ENCODE data around the gene GEN1.
A peak's percentile ranks its signal among the peaks of the same experiment; 100 is the strongest.

GEN1 gene, protein sequence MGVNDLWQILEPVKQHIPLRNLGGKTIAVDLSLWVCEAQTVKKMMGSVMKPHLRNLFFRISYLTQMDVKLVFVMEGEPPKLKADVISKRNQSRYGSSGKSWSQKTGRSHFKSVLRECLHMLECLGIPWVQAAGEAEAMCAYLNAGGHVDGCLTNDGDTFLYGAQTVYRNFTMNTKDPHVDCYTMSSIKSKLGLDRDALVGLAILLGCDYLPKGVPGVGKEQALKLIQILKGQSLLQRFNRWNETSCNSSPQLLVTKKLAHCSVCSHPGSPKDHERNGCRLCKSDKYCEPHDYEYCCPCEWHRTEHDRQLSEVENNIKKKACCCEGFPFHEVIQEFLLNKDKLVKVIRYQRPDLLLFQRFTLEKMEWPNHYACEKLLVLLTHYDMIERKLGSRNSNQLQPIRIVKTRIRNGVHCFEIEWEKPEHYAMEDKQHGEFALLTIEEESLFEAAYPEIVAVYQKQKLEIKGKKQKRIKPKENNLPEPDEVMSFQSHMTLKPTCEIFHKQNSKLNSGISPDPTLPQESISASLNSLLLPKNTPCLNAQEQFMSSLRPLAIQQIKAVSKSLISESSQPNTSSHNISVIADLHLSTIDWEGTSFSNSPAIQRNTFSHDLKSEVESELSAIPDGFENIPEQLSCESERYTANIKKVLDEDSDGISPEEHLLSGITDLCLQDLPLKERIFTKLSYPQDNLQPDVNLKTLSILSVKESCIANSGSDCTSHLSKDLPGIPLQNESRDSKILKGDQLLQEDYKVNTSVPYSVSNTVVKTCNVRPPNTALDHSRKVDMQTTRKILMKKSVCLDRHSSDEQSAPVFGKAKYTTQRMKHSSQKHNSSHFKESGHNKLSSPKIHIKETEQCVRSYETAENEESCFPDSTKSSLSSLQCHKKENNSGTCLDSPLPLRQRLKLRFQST
- total RNA-seq: 16.0 to 25.7 reads per million in 2 experiments

DNA sequence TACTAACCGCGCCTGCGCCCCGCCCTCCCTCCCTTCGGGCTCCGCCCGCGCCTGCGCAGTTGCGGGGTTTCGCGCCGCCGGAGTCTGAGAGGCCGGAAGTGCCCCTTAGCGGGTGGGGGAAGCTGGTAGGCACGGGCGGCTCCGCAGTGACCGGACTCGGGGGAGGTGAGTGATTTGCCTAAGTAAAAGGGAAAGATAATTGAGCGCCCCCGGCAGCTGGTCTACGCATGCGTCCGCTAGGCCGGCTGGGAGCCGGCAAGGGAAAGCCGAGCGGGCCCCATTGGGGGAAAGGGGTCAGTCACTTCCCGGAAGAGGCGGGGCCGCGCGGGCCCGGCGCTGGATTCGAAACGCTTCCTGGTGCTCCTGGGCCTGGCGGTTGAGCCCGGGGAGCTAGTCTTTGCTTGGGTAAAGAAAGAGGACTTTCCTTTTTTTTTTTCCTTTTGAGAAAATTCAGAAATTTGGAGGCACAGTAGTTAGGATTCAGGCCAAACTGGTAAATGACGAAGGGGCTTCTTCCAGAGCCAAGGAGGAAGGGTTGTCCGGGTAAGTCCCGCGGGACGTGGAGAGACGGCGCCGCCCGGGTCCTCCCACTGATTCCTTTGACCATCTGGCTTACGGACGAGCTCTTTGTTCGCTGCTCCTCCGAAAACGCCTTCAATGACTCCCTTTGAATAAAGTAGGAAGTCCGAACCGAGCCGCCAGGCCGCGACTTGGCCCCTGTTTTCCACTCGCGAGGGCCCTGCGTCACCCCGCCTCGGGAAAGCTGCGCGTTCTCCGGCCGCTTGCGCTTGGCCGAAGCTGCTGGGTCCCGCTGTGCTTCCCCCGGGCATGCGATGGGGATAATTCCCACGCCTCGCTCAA lies at the start of gene GEN1, which contains the start of gene SMC6:
Gene GEN1, plus strand, starts transcription at position 336 of the 861 bp plus-strand sequence. CDS start 5,806 bp downstream, outside the sequence.
Gene SMC6, minus strand, starts transcription at position 8 of the 861 bp plus-strand sequence. CDS start 7,864 bp downstream, outside the sequence.
- peak; percentile 82 for DNase-seq (ENCODE audit: low read depth)

DNA sequence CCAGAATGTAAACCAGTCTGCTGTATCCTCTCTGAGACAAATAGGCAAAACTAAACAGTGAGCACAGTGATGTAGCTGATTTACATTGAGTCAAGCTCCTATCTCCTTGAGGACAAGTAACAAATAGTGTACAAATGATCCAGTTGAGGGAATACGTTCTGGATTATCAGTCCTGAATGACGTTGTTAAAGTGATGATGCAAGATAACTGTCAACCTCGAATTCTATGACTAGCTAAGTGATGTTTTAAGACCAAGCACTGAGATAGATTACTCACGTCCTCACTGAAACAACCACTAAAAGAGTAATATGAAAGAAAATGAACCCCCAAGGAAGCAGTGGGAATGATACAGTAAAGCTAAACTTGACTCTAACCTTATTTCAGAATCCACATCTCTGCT lies 47.1 kb upstream of the GEN1 start:
- no peak for DNase-seq (ENCODE audit: low read depth)

DNA sequence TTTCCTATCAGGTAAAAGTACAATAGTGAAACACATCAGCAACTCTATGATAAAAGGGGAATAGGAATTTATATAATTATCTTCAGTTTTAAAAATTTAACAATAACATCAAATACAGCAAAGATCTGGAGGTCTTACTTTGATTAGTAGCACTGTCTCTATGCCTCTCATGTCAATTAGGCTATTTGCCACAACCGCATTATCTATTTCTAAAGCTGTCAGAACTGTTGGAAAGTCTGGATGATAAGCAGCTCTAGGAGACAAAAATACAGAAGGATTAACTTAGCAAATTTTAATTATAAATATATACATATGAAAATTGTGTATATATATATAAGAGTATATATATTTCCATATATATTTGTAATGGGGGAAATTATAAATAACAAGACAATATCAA lies 45.4 kb upstream of the GEN1 start:
- no peak for DNase-seq (ENCODE audit: low read depth)

DNA sequence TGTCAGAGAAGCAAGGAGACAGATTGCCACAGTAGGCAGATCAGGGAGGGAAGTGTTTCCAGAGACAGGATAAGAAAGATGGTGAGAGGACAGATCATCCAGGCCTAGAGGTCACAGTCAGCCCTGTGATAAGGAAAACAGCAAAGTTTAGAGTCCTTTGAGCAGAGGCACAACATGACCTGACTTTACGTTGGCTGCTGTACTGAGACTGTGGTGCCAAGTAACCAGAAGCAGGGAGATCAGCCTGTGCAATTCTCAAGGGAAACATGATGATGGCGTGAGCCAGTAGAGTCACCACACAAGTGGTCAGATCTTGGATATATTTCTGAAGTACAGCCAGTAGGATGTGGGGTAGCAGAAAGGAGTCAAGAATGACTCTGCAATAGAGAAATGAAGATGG lies 44.0 kb upstream of the GEN1 start:
- no peak for DNase-seq (ENCODE audit: low read depth)

DNA sequence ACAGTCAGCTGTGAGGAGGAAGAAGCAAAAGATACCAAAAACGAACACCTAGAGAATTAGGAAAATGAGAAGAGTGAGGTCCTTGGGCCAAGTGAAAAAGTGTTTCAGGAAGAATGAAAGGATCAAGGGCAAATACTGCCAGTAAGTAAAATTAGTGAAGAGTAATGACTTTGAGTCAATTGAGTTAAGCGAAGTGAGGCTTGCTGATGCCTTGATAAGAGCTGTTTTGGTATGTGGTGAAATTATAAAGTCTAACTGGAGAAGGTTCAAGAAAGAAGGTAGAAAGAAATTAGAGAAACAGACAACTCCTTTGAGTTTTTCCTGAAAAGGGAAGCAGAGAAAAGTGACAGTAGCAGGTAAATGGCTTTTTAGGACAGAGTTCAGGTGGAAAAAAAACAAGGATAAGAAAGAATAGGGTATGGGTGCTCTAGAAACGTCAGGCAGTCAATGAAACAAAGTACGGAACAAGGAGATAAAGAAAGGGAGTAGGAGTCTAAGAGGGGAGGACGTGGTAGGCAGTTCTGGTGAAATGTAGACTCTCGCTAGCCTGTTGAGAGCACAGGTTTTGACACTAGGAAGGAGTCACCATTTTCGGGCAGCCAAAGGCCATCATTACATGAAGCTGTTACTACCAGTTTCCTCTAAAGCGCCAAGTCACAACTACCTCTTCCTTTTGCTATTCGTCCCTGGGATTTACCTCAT lies 43.2 kb upstream of the GEN1 start:
- DNase-seq (ENCODE audit: low read depth): no peak

DNA sequence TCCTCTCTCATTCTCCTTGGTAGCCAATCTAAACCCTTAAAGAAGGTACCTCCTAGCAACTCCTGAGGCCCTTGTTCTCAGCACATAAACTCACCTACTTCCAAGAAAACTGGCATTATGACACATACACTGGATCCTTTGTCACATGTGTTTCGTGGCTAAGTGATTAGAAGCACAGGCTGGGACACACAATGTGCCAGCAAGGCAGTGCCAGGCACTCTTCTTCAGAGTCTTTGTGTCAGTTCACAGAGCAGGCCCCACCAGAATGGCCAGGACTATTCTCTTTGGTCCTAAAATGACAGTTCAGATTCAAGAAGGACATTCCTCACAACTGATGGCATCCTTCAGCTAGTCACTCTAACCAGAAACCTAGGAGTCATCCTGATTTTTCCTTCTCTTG lies 40.6 kb upstream of the GEN1 start:
- no peak for DNase-seq (ENCODE audit: low read depth)

DNA sequence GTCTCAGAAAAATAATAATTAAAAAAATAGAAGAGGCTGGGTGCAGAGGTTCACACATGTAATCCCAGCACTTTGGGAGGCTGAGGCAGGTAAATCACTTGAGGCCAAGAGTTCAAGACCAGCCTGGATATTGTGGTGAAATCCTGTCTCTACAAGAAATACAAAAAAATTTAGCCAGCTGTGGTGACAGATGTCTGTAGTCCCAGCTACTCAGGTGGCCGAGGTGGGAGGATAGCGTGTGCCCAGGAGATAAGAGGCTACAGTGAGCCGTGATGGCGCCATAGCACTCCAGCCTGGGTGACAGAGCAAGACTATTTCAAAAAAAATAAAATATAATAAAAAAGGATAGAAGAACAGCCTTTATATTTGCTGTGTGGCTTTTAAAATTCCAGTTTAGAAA lies 36.3 kb upstream of the GEN1 start:
- no peak for DNase-seq (ENCODE audit: low read depth)

DNA sequence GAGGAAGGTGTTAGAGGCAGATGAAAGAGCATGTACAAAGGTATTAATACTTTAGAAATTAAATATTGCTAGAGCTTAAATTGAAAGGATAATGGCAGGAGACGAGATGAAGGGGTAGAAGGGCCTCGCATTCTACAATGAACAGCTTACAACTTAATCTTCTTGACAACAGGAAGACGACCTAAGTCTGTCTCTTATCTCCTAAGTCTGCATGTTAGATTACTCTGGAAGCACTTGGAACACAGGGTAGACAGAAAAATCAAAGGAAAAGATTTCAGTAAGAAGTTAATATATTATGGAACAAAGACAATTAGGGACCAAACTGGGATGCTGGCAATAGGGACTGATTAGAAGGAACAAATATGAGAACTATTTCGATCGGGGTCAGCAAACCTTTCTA lies 35.2 kb upstream of the GEN1 start:
- no peak for DNase-seq (ENCODE audit: low read depth)

DNA sequence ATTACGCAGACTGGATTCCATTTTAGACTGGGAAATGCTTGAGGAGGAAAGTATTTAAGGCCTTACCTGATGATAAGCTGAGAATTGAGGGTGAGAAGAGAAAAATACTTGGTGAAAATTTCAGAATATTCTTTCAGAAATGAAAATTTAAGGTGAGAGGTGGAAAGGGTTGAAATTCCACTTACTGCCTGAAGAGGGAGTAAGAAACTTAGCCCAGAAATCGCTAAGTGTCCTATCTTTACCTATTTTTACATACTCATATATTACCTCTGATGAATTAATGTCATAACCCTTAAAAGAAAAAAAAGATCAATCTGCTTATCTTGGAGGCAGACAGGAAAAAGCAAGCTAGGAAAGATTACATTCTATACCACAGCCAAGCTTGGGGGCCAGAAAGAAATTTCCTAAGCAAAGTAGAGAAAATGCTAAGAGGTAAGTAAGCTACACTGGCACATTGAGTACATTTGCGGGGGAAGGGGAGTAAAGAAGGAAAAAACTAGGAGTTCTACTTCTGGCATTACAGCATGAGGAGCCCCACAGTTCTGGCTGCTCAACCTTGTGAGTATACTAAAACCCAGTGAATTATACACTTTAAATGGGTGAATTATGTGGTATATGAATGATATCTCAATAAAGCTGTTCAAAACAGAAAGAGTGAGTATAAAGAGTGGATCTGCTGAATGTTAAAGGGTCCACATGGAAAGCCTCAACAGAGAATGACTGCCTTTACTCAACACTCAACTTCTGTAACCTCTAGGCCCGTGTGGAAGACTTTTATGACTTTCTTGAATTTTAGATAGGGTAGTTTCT lies 34.2 kb upstream of the GEN1 start:
- no peak for DNase-seq (ENCODE audit: low read depth)

DNA sequence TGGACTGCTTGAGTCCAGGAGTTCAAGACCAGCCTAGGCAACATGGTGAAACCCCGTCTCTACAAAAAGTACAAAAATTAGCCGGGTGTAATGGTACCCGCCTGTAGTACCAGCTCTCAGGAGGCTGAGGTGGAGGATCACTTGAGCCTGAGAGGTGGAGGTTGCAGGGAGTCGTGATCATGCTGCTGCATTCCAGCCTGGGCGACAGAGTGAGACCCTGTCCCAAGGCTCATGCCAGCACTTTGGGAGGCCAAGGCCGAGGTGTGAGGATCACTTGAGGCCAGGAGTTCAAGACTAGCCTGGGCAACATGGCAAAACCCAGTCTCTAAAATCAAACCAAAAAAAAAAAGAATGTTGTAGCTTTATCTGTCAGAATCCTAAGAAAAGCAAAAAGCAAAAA lies 25.7 kb upstream of the GEN1 start:
- no peak for DNase-seq (ENCODE audit: low read depth)

DNA sequence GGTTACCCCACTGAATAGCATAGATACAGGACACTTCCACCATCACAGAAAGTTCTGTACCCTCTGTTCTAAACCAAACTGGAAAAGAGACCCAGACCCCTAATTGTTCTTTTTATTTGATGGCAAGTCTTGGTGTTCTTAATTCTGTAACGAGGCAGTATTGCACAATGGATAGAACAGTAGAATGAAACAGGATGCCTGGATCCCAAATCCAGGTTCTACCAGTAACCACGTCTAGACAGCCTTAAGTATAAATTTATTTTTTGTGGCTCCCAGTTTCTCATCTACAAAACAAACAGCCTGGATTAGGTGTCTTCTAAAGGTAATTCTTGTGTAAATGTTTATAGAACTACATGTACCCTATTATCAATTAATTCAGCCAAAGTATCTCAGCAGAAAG lies 24.1 kb upstream of the GEN1 start:
- DNase-seq (ENCODE audit: low read depth): no peak

DNA sequence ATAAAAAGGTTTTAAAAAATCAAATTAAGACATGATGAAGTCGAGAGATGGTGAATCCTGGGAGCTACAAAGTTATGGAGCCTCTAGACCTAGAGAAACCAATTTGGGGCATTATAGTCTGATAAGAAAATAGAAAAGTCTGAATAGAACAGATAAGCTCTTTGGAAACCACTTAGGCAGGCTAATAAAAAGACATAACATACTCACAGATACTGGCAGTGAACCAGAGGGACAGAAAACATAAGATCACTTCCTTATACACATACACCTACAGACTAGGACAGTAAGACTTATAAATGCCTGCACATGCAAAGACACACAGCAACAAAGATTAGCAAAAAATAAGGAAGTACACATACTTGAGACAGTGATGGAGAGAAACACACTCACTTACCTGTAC lies 20.3 kb upstream of the GEN1 start:
- no peak for DNase-seq (ENCODE audit: low read depth)

DNA sequence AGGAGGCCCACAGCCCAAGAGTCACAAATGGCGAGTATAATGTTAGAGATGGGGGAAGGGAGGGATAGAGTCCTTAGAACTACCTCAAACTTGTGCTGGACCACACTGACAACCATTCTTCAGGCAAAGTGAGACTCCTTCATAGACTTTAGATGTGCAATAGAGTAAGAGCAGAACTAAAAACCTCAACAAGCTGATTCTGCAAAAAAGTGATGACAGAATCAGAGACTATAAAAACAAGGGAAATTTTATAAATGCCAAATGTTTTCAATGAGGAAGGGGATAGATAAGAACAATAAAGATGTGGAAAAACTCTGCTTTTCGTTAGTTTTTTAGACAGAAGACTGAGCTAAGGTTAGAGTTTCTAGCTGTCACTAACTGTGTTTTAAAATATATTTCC lies 18.1 kb upstream of the GEN1 start:
- DNase-seq (ENCODE audit: low read depth): no peak

DNA sequence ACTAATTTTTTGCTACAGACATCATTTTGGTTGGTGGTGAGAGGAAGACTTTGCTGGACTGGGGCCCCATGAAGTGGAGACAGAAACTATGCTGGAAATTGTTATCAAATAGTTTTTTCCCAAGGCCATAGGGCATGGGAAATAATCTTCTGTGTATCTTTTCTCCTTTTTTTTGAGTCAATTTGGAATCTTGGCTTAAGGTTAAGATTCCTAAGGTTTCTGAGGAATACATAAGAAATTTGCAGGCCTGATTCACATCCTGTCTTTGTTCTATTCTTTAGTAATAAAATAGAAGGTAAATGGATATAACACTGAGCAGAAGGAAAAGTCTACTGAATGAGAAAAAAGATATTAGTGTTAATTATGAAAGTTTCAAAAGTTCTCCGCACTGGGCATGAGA lies 16.9 kb upstream of the GEN1 start:
- no peak for DNase-seq (ENCODE audit: low read depth)

DNA sequence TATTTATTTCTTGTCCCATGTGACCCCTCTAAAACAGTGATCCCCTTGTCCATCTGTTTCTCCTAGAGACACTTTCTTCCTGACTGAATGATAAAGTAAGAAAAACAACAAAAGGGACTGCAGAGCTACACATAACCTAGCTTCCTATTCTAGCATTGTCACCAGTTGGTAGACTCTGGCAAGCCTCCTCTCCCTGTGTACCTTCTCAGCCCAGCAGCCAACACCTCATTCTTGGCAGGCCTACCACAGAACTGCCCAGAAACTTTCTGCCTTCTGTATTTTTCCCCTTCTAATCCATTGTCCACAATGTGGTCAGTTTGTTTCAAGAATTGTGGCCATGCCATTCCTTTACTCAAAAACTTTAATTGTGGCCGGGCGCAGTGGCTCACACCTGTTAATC lies 13.7 kb upstream of the GEN1 start:
- DNase-seq (ENCODE audit: low read depth): no peak

DNA sequence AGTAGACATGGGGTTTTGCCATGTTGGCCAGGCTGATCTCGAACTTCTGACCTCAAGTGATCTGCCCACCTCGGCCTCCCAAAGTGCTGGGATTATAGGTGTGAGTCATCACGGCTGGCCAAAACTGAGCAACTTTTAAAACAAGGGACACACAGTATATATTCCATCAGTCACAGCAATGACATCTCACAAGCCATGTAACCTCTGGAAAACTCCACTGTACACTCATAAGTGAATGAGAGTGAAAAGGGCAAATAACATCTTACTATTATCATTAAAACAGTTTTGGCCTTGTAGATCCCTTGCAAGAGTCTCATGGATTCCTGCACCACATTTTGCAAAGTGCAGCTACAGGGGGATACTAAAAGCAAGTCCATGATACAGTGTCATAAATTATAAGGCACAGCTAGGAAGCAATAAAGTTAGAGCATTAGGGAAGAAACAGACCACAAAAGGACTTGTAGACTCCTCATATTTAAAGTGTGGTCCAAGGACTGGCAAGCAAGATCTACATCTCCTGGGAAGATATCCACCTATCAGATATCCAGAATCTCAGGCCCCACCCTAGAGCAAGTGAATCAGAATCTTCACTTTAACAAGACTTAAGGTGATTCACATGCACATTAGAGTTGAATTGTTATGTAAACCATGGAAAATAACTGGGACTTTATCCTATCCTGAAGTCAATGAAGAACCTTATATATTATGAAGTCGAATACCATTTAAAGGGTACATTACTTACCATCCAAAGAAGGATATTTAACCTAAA lies 6.1 kb upstream of the GEN1 start:
- no peak for DNase-seq (ENCODE audit: low read depth)

DNA sequence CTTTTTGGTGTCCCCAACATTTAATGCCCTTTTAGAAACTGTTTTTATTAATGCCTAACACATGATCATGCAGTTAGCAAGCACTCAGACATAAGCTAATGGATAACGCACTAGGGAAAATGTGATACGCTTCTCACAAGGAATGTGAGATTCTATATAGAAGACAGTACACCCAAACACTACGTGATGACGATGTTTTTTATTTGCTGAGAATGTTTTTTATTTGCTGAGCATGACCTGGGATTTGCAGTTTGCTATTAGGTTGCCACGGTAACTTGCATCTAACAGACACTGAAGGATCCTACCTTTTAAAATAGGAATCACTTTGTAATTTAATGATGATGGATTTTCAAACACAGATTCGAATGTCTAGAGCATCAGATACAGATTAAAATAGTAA lies 5.2 kb upstream of the GEN1 start:
- no peak for DNase-seq (ENCODE audit: low read depth)

DNA sequence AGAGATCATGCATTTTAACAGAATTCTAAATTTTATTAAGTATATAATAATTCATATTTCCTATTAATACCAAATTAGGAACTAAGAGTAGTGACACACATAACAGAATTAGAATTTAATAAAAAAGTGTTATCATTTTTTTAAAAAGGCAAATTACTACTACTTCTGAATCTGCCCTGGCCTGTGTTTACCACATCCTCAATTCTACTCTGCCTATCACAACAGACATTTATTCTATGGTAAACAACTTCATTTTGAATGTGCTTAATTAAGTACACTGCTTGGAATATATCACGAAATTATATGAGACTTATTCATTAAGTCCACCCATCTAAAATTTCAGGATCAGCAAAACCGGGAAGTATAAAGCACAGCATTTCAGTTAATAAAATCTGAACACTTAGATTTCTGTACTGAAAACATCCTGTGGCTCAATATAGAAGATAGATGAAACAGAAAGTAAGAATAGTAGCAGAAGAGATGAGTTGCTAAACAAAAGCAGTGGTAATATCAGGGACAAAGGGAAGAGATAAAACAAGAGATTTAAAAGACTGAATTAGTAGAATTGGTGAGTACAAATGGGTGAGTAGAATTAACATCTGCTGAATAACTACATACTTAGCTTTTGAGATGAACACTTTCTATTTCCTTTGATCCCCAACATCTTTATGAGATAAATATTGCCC lies 4.0 kb upstream of the GEN1 start:
- no peak for DNase-seq (ENCODE audit: low read depth)

DNA sequence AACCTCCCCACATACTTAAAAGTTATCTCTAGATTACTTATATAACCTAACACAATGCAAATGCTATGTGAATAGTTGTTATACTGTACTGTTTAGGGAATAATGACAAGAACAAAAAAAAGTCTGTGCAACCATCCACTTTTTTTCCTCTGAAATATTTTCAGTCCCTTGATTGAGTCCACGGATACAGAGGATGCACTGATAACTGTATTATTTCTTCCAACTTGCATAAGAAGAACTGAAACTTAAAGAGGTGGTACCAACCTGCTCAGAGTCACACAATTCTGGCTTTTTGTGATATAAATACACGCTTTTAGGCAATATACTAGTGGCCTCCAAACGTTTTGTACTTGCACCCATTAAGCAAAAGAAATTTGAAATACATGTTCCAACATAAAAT lies 1.7 kb upstream of the GEN1 start:
- no peak for DNase-seq (ENCODE audit: low read depth)

Measured in T follicular helper cell (primary cell).